ENCODE results near the gene GRID1. TPM values are rescaled to one million over a fixed set of nuclear protein-coding genes. Genes with fewer than 3 reads are reported as not detected.

The GRID1 gene
- total RNA-seq, 1 experiment from 2014 or later = 5.6 TPM

- Histone ChIP-seq H3K9me2 (ENCODE audit: insufficient read depth) (no peaks in the 10 kb centered on the region), H4K20me1 (ENCODE audit: insufficient read depth) (no peaks in the 10 kb centered on the region), H3K9ac (ENCODE audit: low read length) (no peak overlapping the region), H3K27me3 (ENCODE audit: insufficient read depth, low read length) (no peaks in the 10 kb centered on the region), H3K9me3 (ENCODE audit: control insufficient read depth in 1 of 2, insufficient read depth in 1 of 2, low read depth in 1 of 2, low read length in 2 of 2) (no peaks in the 10 kb centered on the region), H3K36me3 (ENCODE audit: control insufficient read depth in 1 of 2, insufficient read depth in 2 of 2, low read length in 2 of 2) (no peaks in the 10 kb centered on the region), H2AFZ (ENCODE audit: low read depth, low read length, poor library complexity, severe bottlenecking) (no peak overlapping the region), H3K27ac (ENCODE audit: low read depth, low read length) (no peak overlapping the region), H3K79me2 (ENCODE audit: insufficient read depth, low read length) (no peaks in the 10 kb centered on the region), H3K4me2 (ENCODE audit: low read length) (no peak overlapping the region), H3K4me3 (replicated peaks in 1 of 2; ENCODE audit: low read depth in 1 of 2, low read length in 2 of 2) (no peak overlapping the region), H3K4me1 (ENCODE audit: control insufficient read depth in 1 of 2, insufficient read depth in 2 of 2, low read length in 2 of 2) (no peaks in the 10 kb centered on the region)
- intact Hi-C loops (cut with micrococcal nuclease) = no loop called here
- DNase-seq (ENCODE audit: low read depth, low spot score) = no peak
- ChIA-PET POLR2A (no interaction called here), RAD21 (ENCODE audit: low non-redundant PET in 1 of 2, low total read pairs in 2 of 2, uncharacterized antibody in 2 of 2, unreplicated experiment in 2 of 2) (no interaction called here), CTCF (no interaction called here)
- TF ChIP-seq CEBPB (IDR thresholded peaks at IDR 0.05; ENCODE audit: low read depth) = no peak
- TF ChIP-seq REST (IDR thresholded peaks at IDR 0.05; ENCODE audit: low read depth) = no peak
- TF ChIP-seq EGR1 (IDR thresholded peaks at IDR 0.05; ENCODE audit: low read depth) = no peak
- TF ChIP-seq MAX (IDR thresholded peaks at IDR 0.05) = no peak
- ATAC-seq = no peak
- no TSS peak for BruUV-seq (replicated peaks)
Measured at GRCh38 chr10:85874208-85874607, 492.4 kb downstream of the GRID1 start.

- no TSS peak for BruUV-seq (replicated peaks)
- no peak for TF ChIP-seq ZBTB33 (IDR thresholded peaks at IDR 0.05; ENCODE audit: extremely low read depth, insufficient replicate concordance, low read length)
- no peak for TF ChIP-seq CTCF (IDR thresholded peaks at IDR 0.05 in 2 of 3, conservative IDR thresholded peaks at IDR 0.05 in 1 of 3; ENCODE audit: borderline replicate concordance in 1 of 3, insufficient read depth in 1 of 3, low read depth in 2 of 3, low read length in 2 of 3)
- no peak for TF ChIP-seq ELF1 (IDR thresholded peaks at IDR 0.05; ENCODE audit: borderline replicate concordance, low read depth)
- TF ChIP-seq JUND (IDR thresholded peaks at IDR 0.05) = no peak
- TF ChIP-seq EZH2 (IDR thresholded peaks at IDR 0.05) = no peak
- no peak for TF ChIP-seq ATF3 (IDR thresholded peaks at IDR 0.05)
- TF ChIP-seq SRF (IDR thresholded peaks at IDR 0.05; ENCODE audit: low read depth) = no peak
Measured at GRCh38 chr10:85873063-85873462, 493.5 kb downstream of the GRID1 start.

More at GRCh38 chr10:85873063-85873462, 493.5 kb downstream of the GRID1 start:
- no peaks in the 10 kb centered on the region for H3K4me1 ChIP-seq (ENCODE audit: control insufficient read depth in 1 of 2, insufficient read depth in 2 of 2, low read length in 2 of 2)
- no peaks in the 10 kb centered on the region for H3K9me3 ChIP-seq (ENCODE audit: control insufficient read depth in 1 of 2, insufficient read depth in 1 of 2, low read depth in 1 of 2, low read length in 2 of 2)
- no peaks in the 10 kb centered on the region for H3K36me3 ChIP-seq (ENCODE audit: control insufficient read depth in 1 of 2, insufficient read depth in 2 of 2, low read length in 2 of 2)
- ATAC-seq (no peak), DNase-seq (ENCODE audit: low read depth, low spot score) (no peak)
- H3K9ac ChIP-seq (ENCODE audit: low read length) = no peak overlapping the region
- H3K27ac ChIP-seq (ENCODE audit: low read depth, low read length) = no peak overlapping the region
- POLR2A ChIA-PET = no interaction called here
- H3K79me2 ChIP-seq (ENCODE audit: insufficient read depth, low read length) = no peaks in the 10 kb centered on the region
- RAD21 ChIA-PET (ENCODE audit: low non-redundant PET in 1 of 2, low total read pairs in 2 of 2, uncharacterized antibody in 2 of 2, unreplicated experiment in 2 of 2) = no interaction called here
- H3K9me2 ChIP-seq (ENCODE audit: insufficient read depth) = no peaks in the 10 kb centered on the region
- H4K20me1 ChIP-seq (ENCODE audit: insufficient read depth) = no peaks in the 10 kb centered on the region
- H3K4me3 ChIP-seq (replicated peaks in 1 of 2; ENCODE audit: low read depth in 1 of 2, low read length in 2 of 2) = no peak overlapping the region
- no peak overlapping the region for H2AFZ ChIP-seq (ENCODE audit: low read depth, low read length, poor library complexity, severe bottlenecking)
- no peaks in the 10 kb centered on the region for H3K27me3 ChIP-seq (ENCODE audit: insufficient read depth, low read length)
- CTCF ChIA-PET = no interaction called here
- intact Hi-C loops (cut with micrococcal nuclease) = no loop called here
- no peak overlapping the region for H3K4me2 ChIP-seq (ENCODE audit: low read length)

Data from HCT116 (cell line).